NCI-H446 (cell line): Measurements from ENCODE around the gene ZFP82.

Source experiments
- DNase-seq, 2 experiments: peaks; one replicate each; lab custom pipeline; 2025; lab: John Stamatoyannopoulos, UW

The ZFP82 gene

DNA sequence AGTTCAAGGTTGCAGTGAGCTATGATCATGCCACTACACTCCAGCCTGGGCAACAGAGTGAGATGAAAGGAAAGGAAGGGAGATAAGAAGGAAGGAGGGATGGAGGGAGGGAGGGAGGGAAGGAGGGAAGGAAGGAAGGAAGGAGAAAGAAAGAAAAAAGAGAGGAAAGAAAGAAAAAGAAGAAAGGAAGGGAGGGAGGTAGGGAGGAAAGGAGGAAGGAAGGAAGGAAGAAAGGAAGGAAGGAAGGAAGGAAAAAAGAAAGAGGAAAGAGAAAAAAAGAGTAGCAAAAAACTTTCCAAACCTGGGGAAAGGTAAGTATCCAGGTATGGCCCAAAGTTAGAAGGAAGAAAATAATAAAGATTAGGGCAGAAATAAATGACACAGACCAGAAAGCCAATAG lies 46.6 kb downstream of the ZFP82 start:
- no peak for DNase-seq

DNA sequence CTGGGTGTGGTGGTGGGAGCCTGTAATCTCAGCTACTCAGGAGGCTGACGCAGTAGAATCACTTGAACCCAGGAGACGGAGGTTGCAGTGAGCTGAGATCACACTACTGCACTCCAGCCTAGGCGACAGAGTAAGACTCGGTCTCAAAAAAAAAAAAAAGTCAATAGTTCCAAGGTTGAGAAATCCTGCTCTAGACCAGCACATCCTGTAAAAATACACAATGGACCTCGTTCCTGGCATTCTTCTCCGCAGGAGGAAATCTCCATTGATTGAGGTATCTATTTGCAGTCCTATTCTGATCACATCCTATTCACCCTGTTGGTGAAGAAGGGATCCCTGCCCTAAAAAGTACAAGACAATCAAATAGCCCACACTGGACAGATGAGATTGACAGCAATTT lies 54.6 kb downstream of the ZFP82 start:
- no peak for DNase-seq
